ENCODE measurements around the gene BCHE. TPM values are rescaled to one million over a fixed set of nuclear protein-coding genes. Genes with fewer than 3 reads are reported as not detected.

BCHE gene
- total RNA-seq, 1 experiment from 2014 or later: 1.7 TPM

- Mint-ChIP-seq H3K36me3 (no peaks in the 10 kb centered on the region), H3K9me3 (no peaks in the 10 kb centered on the region), H3K4me1 (no peaks in the 10 kb centered on the region), H3K27ac (no peak overlapping the region), H3K4me3 (no peak overlapping the region), H3K27me3 (ENCODE audit: low read depth) (no peaks in the 10 kb centered on the region)
- no peak for DNase-seq (ENCODE audit: low spot score)
- POLR2A ChIA-PET: no interaction called here
- TF ChIP-seq RORB (CRISPR knock-in tag; IDR thresholded peaks at IDR 0.05) (no peak), TCF7 (CRISPR knock-in tag; IDR thresholded peaks at IDR 0.05; ENCODE audit: low read depth) (no peak), ZNF263 (CRISPR knock-in tag; IDR thresholded peaks at IDR 0.05; ENCODE audit: low read depth) (no peak), ARID4B (CRISPR knock-in tag; IDR thresholded peaks at IDR 0.05; ENCODE audit: borderline replicate concordance) (no peak), HMGA2 (CRISPR knock-in tag; IDR thresholded peaks at IDR 0.05) (no peak), MYBL2 (CRISPR knock-in tag; IDR thresholded peaks at IDR 0.05) (no peak), NFE2L1 (CRISPR knock-in tag; IDR thresholded peaks at IDR 0.05) (no peak), ZNF281 (CRISPR knock-in tag; IDR thresholded peaks at IDR 0.05) (no peak), PREB (CRISPR knock-in tag; IDR thresholded peaks at IDR 0.05; ENCODE audit: borderline replicate concordance) (no peak), MLX (CRISPR knock-in tag; IDR thresholded peaks at IDR 0.05) (no peak)
- CTCF ChIA-PET: no interaction called here
- no peak for ATAC-seq
Observed at GRCh38 chr3:165803471-165803870, 33.8 kb downstream of the BCHE start.

- H3K4me3 Mint-ChIP-seq: no peak overlapping the region
- no peaks in the 10 kb centered on the region for H3K27me3 Mint-ChIP-seq (ENCODE audit: low read depth)
- ATAC-seq: no peak
- H3K27ac Mint-ChIP-seq: no peak overlapping the region
- DNase-seq (ENCODE audit: low spot score): no peak
- H3K36me3 Mint-ChIP-seq: no peaks in the 10 kb centered on the region
- ChIA-PET POLR2A (no interaction called here), CTCF (no interaction called here)
- H3K9me3 Mint-ChIP-seq: no peaks in the 10 kb centered on the region
- no peaks in the 10 kb centered on the region for H3K4me1 Mint-ChIP-seq
- no peak for TF ChIP-seq KAT7 (CRISPR knock-in tag; IDR thresholded peaks at IDR 0.05; ENCODE audit: borderline replicate concordance)
- TF ChIP-seq NR3C1 (CRISPR knock-in tag; conservative IDR thresholded peaks at IDR 0.05; ENCODE audit: low read depth): no peak
- TF ChIP-seq ATF6 (CRISPR knock-in tag; IDR thresholded peaks at IDR 0.05): no peak
- no peak for TF ChIP-seq FOXK1 (CRISPR knock-in tag; IDR thresholded peaks at IDR 0.05)
- no peak for TF ChIP-seq AR (CRISPR knock-in tag; IDR thresholded peaks at IDR 0.05)
- no peak for TF ChIP-seq MAX (CRISPR knock-in tag; IDR thresholded peaks at IDR 0.05)
- no peak for TF ChIP-seq ZNF671 (CRISPR knock-in tag; IDR thresholded peaks at IDR 0.05)
- TF ChIP-seq CDX4 (CRISPR knock-in tag; IDR thresholded peaks at IDR 0.05; ENCODE audit: borderline replicate concordance): no peak
- TF ChIP-seq ZBTB21 (CRISPR knock-in tag; IDR thresholded peaks at IDR 0.05; ENCODE audit: borderline replicate concordance): no peak
Observed at GRCh38 chr3:165800970-165801369, 36.3 kb downstream of the BCHE start.
